NCI-H446 treated with DMSO at 0.1 percent for 48 hours (cell line): Measurements from ENCODE around the gene SLC25A22.

Source experiments
- DNase-seq: peaks from one replicate; lab custom pipeline; 2025; lab: John Stamatoyannopoulos, UW

The SLC25A22 gene

GRCh38 chr11:771617-772204 lies 26.4 kb downstream of the SLC25A22 start:
- no peak for DNase-seq

- DNase-seq: no peak
These were observed 27.2 kb downstream of the SLC25A22 start for GRCh38 chr11:770642-771616.

DNA sequence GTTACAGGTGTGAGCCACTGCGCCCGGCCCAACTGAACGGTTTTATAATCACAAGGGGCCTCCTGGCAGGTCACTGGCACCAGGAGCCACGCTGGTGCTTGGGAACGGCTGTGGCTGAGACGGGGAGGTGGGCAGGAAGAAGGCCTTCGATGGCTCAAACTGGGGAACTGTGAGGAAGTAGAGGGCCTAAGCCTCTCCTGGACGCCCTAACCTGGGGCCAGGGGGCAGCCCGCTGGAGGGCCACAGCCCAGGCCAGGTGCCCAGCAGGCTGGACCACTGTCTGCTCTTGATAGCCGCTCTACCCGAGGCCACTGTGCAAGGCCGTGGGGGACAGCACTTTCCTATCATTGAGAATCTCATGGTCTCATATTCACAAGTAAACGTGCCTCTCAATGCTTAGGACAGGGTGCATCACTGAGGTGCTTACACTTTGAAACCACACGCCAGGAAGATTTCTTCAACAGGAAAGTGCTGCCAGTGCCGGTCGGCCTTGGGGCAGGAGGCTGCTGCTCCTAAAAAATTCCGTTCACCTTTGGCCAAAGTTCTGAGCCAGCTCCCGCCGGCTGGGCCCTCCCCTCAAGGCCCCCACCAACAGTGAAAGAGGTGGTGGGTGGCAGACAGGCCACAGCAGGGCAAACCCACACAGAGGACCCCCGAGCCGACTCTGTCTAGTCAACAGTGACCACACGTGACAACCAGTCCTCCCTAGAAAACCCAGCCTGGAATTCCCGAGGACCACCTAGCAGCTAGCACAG lies 28.0 kb downstream of the SLC25A22 start:
- no peak for DNase-seq

GRCh38 chr11:767238-767637 lies 30.8 kb downstream of the SLC25A22 start:
- no peak for DNase-seq

DNA sequence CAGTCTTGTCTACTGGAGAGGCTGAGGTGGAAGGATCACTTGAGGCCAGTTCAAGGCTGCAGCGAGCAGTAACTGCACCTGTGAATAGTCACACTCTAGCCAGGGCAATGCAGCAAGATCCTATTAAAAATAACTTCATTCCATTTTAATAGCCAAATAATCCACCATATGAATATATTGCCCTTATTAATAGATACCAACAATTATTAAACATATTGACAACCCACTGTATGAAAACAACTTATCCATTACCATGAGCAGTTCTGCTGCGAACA lies 31.2 kb downstream of the SLC25A22 start:
- no peak for DNase-seq

- DNase-seq: no peak
These were observed 31.8 kb downstream of the SLC25A22 start for GRCh38 chr11:766106-766935.

DNA sequence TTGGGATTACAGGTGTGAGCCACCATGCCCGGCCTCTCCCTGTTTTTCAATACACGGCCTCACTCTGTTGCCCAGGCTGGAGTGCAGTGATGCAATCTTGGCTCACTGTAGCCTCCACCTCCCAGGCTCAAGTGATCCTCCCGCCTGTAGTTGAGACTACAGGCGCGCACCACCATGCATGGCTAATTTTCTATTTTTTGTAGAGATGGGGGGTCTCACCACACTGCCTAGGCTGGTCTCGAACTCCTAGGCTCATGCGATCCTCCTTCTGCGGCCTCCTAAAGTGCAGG lies 32.3 kb downstream of the SLC25A22 start:
- no peak for DNase-seq

DNA sequence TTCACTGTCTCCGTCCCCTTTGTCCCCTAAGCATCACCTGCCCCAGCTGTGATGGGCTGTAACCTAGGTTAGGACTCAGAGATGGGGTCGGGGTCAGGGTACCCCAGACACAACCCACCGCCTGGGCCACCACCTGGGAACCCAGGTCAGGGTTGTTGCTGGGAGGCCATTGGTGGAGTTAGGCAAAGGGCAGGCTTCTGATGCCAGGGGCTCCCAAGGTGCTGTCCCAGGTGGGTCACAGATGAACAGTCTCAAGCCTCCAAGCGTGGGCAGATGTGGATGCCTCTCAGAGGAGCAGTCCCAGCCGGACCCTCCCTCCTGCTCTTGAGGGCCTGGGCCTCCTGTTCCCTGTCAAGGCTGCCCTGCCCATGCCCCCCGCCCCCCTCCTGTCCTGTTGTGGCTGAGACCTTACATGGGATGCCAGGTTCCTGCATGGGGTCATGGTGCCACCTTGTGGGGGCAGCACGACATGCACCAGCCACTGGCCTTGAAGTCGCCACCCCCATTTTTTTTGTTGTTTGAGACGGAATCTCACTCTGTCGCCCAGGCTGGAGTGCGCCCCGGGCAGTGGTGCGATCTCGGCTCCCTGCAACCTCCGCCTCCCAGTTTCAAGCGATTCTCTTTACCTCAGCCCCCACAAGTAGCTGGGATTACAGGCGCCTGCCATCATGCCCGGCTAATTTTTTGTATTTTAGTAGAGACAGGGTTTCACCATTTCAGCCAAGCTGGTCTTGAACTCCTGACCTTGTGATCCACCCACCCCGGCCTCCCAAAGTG lies 32.9 kb downstream of the SLC25A22 start:
- DNase-seq: no peak

DNA sequence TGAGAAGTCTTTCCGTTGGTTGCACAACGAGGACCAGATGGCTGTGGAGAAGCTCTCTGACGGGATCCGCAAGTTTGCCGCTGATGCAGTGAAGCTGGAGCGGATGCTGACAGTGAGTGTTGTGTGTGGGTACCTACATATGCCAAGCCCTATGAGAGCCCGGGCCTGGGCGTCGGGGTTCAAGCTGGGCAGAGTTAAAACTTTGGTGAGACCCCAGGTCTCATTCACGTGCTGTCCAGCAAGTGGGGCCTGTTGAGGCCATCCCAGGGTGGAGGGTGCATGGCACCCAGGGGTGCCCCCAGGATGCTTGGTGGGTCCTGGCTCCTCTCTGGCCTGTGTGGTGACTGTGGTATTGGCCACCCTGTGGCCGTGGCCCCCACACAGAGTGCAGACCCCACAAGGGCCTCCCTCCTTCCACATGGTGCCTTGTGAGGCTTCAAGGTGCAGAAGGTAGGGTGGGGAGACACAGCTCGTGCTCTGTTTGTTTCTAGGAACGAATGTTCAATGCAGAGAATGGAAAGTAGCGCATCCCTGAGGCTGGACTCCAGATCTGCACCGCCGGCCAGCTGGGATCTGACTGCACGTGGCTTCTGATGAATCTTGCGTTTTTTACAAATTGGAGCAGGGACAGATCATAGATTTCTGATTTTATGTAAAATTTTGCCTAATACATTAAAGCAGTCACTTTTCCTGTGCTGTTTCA lies 33.6 kb downstream of the SLC25A22 start:
- DNase-seq: no peak

- no peak for DNase-seq
These were observed 34.3 kb downstream of the SLC25A22 start for GRCh38 chr11:763549-764321.

GRCh38 chr11:763073-763463 lies 35.0 kb downstream of the SLC25A22 start:
- no peak for DNase-seq

DNA sequence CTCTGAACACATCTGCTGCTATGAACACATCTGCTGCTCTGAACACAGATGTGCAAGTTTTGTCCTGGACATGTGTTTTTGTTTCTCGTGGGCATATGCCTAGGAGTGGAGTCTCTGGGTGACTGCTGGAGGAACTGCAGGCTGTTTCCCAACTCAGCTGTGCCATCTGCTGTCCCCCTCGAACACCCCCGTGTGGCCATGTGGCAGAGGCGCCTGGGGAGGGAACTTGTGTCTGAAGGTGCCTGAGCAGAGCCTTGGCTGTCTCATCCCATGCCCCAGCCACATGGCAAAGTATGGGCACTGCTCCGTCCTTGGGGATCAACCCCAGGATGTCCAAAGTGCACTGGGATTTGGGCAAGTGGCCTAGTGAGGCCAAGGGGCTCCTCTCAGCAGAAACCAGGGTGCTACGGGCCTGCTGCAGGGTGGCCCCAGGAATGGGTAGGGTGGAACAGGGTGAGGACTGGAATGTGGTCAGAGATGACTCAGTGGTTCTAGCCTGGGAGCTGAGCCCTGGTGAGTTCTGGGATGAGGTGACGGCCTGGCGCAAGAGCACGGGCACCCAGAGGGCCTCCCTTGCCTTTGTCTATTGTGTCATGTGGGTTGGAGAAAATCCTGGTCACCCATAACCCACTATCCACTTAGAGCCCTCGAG lies 35.5 kb downstream of the SLC25A22 start:
- DNase-seq: no peak

DNA sequence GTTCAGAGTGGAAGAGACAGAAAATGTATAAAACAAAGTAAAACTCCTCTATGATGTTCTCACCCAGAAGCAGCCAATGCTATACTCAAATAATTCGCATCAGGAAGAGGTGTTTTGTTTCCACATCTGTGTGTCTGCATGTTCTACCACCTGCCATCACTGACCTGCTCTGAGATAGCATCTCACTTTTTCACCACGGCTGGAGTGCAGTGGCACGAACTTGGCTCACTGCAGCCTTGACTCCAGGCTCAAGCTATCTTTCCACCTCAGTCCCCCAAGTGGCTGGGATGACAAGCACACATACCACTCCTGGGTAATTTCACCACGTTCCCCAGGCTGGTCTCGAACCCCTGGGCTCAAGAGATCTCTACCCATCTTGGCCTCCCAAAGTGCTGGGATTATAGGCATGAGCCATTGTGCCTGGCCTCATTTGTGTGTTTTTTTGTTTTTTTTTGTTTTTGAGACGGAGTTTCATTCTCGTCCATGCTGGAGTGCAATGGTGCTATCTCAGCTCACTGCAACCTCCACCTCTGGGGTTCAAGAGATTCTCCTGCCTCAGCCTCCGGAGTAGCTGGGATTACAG lies 36.5 kb downstream of the SLC25A22 start:
- DNase-seq: no peak

- DNase-seq: no peak
These were observed 37.8 kb downstream of the SLC25A22 start for GRCh38 chr11:760236-760635.

GRCh38 chr11:749731-750130 lies 48.4 kb downstream of the SLC25A22 start:
- no peak for DNase-seq

- DNase-seq: no peak
These were observed 50.1 kb downstream of the SLC25A22 start for GRCh38 chr11:748007-748359.

GRCh38 chr11:747158-748006 lies 50.7 kb downstream of the SLC25A22 start, which contains the start of gene TALDO1:
TSS of gene TALDO1 (plus strand) at chr11:747464. CDS start at chr11:747482, 18 bp downstream.
- peak; percentile 67 for DNase-seq
